IPS-NIHi7 (cell line): Measurements from ENCODE around the gene C1orf116.

ENCODE experiments used
- DNase-seq: peaks from one replicate; pipeline ENCODE4 v3.0.0; 2012; ENCODE audit warnings: mixed read lengths; ENCODE audit errors: extremely low spot score

C1orf116 gene

DNA sequence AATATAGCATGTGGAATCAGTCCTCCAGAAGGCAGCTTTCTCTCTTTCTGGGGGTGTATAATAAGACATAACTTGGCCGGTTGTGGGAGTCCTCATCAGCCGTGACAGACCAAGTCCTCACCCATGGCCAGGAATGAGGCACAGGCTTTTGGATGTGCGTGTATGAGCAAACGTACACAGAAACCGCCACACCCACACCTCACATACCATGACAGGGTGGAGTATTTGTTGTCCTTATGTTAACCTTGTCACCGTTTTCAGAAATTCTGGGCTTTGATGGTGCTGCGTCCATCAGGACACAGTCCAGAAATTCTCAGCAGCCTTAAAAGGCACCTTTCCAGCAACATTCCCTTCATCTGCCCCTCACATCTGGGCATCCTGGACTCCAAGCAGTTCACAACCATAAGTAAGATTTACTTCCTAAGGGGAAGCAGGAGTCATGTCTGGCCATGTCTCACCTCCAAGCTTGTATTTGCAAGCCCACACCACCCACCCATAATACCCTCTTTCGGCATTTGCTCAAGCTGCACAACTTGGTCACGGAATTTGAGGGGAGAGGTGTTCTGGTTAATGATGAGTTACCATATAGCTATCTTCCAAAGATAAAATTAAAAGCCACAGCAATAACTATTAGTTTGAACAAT, 12.4 kb downstream of the C1orf116 start:
- DNase-seq = no peak

DNA sequence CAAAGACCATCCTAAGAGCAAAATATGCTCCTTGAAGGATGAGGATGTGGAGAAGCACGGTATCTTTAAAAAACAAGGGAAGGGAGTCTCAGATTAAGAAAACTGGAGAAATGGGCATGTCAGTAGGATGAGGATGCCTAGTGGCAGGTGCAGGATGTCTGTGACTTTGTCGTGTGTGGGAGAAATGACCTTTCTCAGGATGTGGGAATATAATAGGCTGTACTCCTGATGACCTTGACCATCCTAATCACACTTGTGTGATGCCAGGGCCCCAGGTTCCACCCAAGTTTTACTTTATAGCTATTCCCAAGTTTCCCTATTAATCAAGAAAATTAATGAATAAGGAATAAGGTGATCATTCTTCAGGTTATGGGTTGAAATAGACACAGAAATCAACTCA, 12.9 kb downstream of the C1orf116 start:
- no peak for DNase-seq

DNA sequence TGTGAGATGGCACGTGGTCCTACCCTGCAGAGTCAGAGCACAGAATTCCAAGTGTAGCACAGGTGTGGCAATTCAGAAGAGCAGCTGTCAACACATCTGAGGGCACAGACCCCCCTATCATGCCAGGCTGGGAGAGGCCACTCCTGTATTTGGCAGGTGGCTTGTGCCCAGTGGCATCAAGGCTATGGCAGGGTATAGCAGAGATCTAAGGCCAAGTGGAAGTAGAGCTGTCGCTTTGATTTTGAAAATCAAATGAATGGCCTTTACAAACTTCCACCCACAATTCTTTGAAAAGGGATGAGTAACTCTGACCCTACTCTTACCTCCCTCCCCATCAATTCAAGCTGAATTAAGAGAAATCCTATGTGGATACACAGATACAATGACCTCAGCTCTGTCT, 13.4 kb downstream of the C1orf116 start:
- no peak for DNase-seq

DNA sequence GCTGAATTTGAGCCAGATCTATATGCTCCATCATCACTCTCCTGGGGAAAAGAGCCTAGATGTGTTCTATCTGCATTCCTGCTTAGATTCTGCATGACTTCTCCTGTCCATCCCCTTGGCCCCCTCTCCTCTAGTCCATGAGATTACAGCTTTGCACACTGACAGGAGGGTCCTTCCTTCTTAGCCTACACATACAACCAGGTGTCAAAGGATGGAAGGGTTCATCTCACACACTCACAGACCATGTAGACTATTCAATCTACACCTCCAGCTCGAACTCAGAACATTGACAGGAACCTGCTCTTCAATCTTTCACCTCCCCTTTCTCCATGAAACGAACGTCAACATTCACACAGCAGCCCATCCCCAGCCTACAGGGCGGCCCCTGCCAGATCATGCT, 13.8 kb downstream of the C1orf116 start:
- no peak for DNase-seq

DNA sequence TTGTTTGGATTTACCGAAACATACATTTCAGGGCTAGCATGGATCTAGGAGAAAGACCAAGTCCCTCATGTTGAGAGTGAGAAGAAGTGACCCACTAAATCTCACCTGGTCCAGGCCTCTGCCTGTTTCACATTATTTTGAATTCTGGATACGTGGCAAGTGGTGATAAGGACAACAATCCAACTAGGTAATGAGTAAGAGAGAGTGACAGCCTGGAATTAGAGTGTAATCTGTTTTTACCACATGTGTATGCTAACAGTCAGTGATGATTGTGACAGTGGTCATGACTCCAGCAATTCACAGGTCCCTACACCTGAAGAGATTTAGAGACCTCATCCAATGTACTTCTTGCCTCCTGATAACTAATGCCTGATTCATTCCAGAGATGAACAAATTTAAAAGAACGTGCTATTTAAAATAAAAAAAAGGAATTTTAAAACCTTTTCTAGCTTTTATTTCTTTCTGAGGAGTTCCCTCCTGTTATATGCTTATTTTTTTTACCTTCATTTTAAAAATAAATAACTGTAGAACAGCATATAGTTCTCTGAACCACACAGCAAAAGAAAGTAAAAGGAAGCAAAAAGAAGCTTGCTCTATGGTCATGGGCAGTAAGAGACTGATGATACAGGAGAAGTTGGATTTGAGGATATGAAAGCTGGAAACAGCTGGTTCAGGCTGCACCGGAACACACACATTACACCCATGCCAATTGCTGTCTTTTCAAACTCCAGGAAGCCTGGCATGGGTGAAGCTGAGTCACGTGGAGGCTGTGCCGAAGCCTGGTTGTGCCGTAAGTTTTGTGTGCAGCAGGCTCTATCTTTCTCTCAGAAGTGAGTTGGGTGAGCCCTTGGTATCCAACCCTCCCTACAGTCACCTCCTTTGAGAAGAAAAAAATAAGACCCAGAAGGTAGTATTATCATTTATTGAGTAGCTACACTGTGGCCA, 14.7 kb downstream of the C1orf116 start:
- no peak for DNase-seq

DNA sequence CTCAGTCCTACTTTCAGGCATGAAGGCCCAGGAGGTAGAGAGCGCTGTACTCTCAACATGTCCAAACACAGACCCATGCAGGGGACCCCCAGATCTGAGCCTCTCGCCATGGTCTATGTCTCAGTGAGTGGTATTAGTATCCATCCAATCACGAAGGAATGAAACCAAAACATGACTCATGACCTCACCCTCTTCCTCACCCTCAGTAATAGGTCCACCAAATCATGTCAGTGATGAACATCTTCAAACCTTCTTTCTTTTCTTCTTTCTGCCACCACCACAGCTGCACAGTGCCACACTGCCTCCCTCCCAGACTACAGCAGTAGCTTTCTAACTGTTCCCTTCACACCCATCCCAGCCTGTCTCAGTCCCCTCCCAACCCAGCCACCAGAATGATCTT, 16.8 kb downstream of the C1orf116 start:
- DNase-seq = no peak

DNA sequence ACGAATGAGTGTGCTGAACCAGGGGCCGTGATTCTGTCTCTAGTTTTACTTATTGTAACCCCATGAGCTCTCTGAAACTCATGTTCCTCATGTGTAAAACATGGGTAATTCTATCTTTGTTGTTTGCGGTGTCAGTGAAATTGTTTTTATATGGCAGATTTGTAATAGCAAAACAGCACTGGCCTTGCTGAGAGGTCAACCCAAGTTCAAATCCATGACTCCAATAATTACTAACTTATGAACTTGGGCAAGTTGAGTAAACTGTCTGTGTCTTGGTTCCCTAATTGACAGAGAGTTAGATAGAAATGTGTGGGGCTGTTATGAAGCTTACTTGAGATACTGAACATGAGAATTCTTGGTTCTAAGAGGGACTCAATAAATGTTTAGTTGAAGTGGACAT, 17.8 kb downstream of the C1orf116 start:
- no peak for DNase-seq

DNA sequence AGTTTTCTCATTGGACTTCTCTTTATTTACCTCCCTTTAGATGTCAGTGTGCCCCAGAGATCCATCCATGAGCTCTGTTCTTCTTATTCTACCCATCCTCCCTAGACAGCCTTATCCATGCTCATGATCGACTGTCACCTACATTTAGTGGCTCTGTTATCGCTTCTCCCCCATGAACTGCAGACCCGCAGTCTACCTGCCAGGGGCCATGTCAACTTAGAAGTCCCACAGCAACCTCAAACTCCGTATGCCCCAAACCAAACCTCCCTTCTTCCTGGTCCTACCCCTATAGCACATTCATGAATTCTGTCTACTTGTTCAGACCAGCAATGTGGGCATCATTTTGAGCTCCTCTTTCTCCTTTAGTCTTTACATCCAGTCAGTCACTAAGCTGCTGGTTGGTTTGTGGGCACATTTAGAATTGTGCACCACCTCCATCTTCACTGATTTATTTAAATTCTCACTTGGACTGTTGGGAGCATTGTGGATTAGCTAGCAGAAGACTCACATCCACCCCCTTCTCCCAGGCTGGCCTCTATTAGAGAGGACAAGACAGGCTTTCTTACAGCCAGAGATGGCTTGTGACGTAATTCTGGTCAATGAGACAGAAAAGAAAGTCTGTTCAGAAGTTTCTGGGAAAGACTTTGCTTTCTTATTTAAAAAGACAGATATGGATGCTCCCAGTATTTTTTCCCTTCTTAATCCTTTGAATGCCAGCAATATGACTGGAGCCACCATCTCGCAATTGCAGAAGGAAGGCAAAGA, 19.1 kb downstream of the C1orf116 start:
- no peak for DNase-seq

DNA sequence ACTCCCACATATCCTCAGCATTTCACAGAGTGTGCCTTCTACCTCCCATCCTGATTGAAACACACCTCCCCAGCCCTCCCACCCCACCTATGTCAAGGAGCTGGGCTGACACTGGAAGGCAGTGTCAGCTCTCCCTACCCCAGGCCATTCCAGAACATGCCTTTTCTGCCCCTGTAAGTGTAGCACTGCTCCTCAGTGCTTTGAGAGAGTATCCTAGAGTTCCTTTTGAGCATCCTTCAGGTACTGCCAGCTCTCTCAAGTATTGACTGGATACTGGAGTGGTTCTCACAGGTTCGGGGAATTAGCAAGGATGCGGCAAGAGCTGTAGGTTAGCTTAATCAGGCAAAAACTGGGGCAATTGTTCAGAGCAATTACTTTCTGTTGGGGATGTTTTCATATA, 21.8 kb downstream of the C1orf116 start:
- DNase-seq = no peak

DNA sequence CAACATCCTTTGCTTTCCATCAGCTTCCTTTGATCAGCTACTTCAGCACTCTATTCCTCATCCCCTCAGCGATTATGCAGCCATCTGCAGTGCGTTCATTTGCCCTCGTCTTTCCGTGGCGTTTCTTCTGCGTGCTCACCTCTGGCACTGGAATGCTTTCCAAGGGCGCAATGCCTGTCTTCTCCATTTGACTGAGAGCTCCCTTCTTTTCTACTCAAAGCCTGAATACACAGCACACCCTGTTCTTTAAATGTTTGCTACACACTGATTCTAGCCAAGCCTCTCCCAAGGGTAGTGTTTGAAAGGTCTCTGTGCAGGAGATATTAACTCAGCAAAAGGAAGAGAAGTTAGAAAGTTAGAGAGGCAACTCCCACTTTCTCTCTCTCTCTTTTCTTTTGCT, 22.6 kb downstream of the C1orf116 start:
- DNase-seq = no peak

DNA sequence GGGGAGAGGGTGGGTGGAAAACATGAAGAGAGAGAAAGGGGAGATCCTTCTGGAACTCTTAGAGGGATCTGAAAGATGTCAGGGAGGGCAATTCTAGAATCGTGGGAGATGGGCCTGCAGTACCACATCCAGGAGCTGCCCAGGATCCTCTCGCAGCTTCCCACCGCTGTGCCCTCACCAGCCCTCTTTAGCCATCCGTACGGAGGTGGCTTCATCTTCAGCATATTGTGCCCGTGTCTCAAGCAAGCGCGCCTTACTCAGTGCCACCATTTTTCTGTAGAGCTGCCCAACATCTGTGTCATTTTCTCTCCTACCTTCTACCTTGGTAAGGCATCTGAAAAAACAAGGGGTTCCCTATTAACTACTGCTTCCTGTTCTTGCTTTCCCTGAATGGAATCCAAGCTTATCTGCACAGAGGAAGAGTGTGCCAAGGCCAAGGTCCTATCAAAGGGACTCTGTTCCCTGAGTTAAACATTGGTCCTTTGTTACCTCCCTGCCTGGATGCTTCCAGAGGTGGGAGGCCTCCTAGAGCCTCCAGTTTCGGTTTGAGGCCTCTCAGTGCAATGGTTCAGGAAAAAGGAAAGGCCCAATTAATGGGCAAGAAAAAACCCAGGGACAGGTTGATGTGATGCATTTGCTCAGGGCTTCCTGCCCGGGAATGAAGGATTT, 23.2 kb downstream of the C1orf116 start:
- no peak for DNase-seq

DNA sequence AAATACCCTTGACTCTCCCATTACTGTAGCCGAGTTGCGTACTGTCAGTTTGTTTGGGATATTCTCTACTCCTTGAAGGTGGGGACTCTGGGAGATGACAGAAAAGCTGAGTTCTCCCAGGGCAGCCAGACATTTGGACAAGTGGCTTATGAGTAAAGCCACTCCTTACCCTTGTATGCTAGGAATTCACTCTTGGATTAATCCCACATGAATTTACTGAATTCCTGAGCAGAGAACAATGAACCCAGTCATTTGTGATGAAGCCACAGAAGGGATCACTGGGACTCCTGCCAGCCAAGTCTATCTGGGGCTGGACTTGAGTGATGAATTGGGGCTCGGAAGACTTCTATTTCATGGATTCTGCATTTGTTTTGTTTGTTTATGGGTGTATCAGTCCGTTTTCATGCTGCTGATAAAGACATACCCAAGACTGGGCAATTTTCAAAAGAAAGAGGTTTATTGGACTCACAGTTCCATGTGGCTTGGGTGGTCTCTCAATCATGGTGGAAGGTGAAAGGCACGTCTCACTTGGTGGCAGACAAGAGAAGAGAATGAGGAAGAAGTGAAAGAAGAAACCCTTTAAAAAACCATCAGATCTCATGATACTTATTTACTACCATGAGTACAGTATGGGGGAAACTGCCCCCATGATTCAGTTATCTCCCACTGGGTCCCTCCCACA, 25.1 kb downstream of the C1orf116 start:
- no peak for DNase-seq

DNA sequence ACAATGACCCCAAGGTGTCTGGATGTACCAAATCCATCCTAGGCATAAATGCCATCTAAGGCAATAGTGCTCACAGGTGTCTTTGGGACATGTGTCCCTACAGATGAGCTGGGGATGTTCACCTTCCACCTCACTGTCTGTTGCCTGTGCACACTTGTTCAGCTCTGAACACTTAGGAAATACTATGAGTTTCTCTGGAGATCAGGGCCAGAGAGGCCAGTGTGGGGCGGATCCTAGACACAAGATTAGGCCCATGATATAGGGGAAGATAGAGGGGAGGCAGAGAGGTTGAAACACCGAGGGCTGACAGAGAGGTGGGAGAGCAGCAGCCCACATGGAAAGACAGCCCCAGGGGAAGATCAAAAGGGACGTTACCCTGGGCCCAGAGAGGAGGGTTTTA, 25.6 kb downstream of the C1orf116 start:
- no peak for DNase-seq

DNA sequence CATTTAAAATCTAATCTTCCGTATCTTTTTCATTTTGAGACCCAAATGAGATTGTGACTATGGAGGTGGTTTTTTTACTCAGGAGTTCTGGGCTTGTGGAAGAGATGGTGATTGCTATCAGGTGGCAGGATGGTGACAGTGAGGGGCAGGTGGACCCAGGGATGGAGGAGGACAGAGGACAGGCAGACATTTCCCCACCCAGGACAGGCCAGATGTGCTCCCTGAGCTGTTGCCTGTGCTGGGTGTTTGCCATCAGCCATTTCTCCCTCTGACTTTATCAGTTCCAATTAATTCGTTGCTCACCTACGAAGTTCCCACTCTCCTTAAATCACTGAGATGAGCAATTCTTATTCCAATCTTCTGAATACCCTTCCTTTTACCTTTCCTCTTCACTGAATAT, 26.5 kb downstream of the C1orf116 start:
- no peak for DNase-seq

DNA sequence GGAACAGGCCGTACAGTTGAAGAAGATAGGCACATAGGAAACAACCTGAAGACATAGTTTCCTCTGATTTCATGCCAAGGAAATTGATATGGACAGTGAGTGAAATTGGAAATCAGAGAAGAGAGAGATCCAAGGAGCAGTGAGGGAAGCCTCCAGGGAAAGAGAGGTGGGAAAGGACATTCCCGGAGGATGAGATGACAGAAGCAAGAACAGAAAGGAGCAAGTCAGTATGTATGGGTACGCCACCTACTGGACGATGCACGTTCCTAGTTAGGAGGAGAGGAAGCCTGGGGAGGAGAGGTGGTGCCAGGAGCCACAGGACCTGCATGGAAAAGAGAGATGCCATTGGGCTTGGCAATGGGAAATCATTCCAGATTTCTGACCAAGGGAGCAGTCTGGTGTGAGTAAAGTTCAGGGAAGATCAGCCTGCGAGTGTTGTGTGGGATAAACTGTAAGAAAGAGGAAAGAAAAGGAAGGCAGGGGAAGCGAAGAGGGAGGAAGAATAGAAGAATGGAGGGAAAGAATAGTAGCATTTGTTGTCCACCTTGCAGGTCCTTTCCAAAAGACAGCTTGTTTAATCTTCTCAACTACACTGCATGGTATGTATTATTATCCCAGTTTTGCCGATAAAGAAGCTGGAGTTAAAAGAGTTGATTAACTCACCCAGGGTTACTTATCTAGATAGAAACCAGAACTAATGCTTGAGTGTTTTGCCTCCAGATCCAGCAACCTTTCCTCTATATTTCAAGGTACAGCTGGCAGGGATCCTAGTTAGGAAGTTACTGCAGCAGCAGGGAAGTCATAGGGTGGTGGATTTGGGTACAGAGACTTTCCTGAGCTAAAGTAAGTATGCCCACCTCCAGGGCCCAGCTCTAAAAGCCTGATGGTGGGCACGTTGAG, 27.4 kb downstream of the C1orf116 start:
- peak; percentile 86 for DNase-seq

DNA sequence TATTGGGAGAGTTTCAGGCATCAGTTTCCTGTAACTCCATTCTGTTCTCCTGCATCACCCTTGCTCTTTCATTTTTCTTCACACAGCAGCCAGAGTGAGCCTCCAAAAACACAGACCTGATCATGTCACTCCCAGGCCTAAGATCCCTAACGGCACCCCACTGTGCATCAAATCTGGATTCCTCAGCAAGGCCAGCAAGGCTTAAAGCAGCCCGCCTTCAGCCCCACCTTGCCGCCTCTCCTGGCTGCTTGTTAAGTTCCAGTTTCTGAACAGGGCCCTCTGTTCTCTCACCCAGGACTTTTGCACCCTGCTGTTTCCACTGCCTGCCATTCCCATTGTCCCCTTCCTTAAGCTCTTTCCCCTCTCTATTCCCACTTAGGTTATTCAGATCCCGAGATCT, 29.3 kb downstream of the C1orf116 start:
- no peak for DNase-seq

DNA sequence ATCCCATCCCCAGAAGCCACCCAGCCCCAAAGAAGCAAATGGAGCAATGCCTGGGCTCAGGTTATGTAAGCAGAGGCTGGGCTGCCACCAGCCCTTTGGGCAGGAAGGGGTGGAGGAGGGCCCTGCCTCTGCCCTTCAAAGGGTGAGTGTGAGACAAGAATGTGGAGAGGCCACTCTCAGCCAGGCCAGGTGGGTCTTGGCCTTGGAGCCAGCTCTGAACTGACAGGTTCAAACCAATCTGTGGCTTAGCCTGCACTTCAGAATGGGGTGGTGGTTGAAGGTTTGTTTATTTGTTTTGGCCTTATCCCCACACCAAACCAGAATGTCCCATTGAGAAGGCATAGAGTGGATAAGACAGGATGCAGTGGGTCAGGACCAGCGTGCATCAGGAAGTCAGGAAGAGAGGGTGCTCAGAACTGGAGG, 29.8 kb downstream of the C1orf116 start:
- DNase-seq = no peak

DNA sequence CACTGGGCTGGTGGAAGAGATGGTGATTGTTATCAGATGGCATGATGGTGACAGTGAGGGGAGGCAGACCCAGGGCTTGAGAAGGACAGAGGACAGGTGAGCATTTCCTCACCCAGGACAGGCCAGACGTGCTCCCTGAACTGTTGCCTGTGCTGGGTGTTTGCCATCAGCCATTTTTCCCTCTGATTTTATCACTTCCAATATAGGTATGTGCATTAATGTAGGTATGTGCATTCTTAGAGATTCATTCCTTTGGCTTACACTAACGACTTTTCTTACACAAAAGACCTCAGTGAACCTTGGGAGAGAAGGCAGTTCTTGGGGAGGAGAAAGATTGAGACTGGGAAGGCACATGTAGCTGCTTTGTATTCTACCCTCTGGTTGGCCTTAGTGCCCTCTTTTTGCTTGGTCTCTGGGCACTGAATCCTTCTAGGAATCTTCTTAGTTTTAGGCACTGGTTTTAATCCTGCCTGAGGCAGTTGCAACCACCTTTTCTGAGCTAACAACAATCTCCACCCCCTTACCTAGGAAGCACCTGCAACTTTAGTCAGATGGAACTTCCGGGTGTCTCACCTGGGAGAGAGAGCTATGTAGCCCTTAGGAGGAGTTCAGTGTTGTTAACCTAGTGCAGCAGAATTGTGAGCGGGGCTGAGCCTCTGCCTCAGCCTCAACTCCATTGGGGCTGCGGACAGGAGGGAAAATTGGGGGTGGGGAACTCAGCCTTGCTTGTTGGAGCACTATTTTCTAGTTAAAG, 30.9 kb downstream of the C1orf116 start:
- no peak for DNase-seq

DNA sequence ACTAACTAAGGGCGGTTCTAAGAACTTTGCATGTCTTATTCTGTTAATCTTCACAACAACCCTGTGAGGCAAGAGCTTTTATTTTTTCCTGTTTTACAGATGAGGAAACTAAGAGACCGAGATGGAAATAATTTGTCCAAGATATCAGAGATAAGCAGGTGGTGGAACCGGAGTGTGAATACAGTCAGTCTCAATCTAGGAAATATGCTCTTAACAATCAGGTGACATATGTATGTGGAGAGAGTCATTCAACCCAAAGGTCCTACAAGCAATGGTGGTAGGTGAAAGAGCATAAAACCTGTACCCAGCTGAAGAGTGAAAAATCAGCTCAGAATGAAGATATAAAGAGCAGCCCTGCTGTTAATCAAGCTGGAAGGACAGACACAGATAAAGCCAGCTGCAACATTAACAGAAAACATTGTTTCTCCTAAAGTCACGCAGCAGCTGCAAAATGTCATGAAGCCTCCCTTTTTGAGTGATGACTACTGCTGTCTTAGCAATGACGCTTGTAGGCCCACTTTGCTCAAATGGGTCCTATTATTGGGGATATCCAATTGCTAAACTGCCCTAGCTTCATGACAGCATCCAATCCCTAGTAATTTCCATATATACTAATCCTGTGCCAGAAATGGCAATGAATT, 31.8 kb downstream of the C1orf116 start:
- DNase-seq = no peak
